Activated CD4-positive, alpha-beta T cell treated with anti-CD3 and anti-CD28 coated beads, Interleukin-2, Interleukin-4, amounts not matched to agents 100 ng/mL and 50 ng/mL, durations not matched to agents 16 hours and 8 hours (primary cell): ENCODE data around the gene RUFY2.
"Not testable (repeated sequence)": the region's sequence is repeated elsewhere in the genome, so short reads cannot be mapped to it uniquely, and the experiment has no call there.

Experiments used
- DNase-seq: peaks from one replicate; pipeline ENCODE4 v3.0.0-alpha.2; 2020; ENCODE audit warnings: low spot score

RUFY2 gene

GRCh38 chr10:68406815-68407548, at the start of gene RUFY2:
Gene RUFY2 (minus strand): TSS chr10:68407277. CDS start chr10:68407189, 88 bp downstream.
- DNase-seq, result peak; percentile 77

GRCh38 chr10:68449698-68450097, 42.6 kb upstream of the RUFY2 start:
- DNase-seq, result not testable (repeated sequence)

GRCh38 chr10:68446179-68446578, 39.1 kb upstream of the RUFY2 start:
- no peak for DNase-seq

GRCh38 chr10:68442971-68443370, 35.9 kb upstream of the RUFY2 start:
- no peak for DNase-seq

- no peak for DNase-seq
Observed at GRCh38 chr10:68440898-68441297, 33.8 kb upstream of the RUFY2 start.

- DNase-seq, result no peak
Observed at GRCh38 chr10:68435803-68436202, 28.7 kb upstream of the RUFY2 start.

GRCh38 chr10:68434657-68435056, 27.6 kb upstream of the RUFY2 start:
- no peak for DNase-seq

GRCh38 chr10:68428396-68429104, 21.5 kb upstream of the RUFY2 start:
- no peak for DNase-seq

GRCh38 chr10:68424454-68425014, 17.5 kb upstream of the RUFY2 start:
- no peak for DNase-seq

- DNase-seq, result peak; percentile 9
Observed at GRCh38 chr10:68423522-68423921, 16.4 kb upstream of the RUFY2 start.

- no peak for DNase-seq
Observed at GRCh38 chr10:68419376-68419775, 12.3 kb upstream of the RUFY2 start.

GRCh38 chr10:68408898-68409518, 1.9 kb upstream of the RUFY2 start:
- no peak for DNase-seq

- peak; percentile 26 for DNase-seq
Observed at GRCh38 chr10:68406111-68406814, 814 bp downstream of the RUFY2 start.

GRCh38 chr10:68403701-68404100, 3.4 kb downstream of the RUFY2 start:
- DNase-seq, result no peak

GRCh38 chr10:68402276-68402675, 4.8 kb downstream of the RUFY2 start:
- DNase-seq, result no peak

- DNase-seq, result no peak
Observed at GRCh38 chr10:68397005-68397404, 10.1 kb downstream of the RUFY2 start.

GRCh38 chr10:68385740-68386139, 21.3 kb downstream of the RUFY2 start:
- no peak for DNase-seq

GRCh38 chr10:68371604-68372003, 35.5 kb downstream of the RUFY2 start:
- DNase-seq, result no peak

GRCh38 chr10:68367121-68367520, 40.0 kb downstream of the RUFY2 start:
- DNase-seq, result no peak

GRCh38 chr10:68366600-68366999, 40.5 kb downstream of the RUFY2 start:
- no peak for DNase-seq

- peak; percentile 46 for DNase-seq
Observed at GRCh38 chr10:68365611-68366010, 41.5 kb downstream of the RUFY2 start.
